Measurements from ENCODE around the gene TSPAN3. TPM values are rescaled to one million over a fixed set of nuclear protein-coding genes. Genes with fewer than 3 reads are reported as not detected.

Gene TSPAN3
- total and polyA plus RNA-seq, 10 of the 15 experiments (the other 5 are each of a cell fraction or from before 2014, with no cell fraction given) = 18.9 to 114 (median 57.2) TPM

- TF ChIP-seq WRNIP1 (IDR thresholded peaks at IDR 0.05; ENCODE audit: borderline replicate concordance, low read depth, low read length) = 0 out of 2 replicates have a peak, but pooled peaks have one; percentile 43
- peak; percentile 97 for TF ChIP-seq DPF2 (IDR thresholded peaks at IDR 0.05)
- no peak for TF ChIP-seq SMC3 (IDR thresholded peaks at IDR 0.05; ENCODE audit: borderline replicate concordance, low read length)
- TF ChIP-seq BCL11A (IDR thresholded peaks at IDR 0.05; ENCODE audit: low read depth, low read length) = no peak
- no peak for TF ChIP-seq MAX (IDR thresholded peaks at IDR 0.05; ENCODE audit: low read depth, low read length)
- no peak for TF ChIP-seq YBX1 (IDR thresholded peaks at IDR 0.05)
- TF ChIP-seq SMAD5 (IDR thresholded peaks at IDR 0.05; ENCODE audit: low read depth) = no peak
These were observed 50.4 kb downstream of the TSPAN3 start (continued) for GRCh38 chr15:77020348-77021087.

GRCh38 chr15:77019521-77020331, 51.2 kb downstream of the TSPAN3 start:
- no peak overlapping the region for H2AFZ ChIP-seq (ENCODE audit: control insufficient read depth, low read depth, low read length)
- in situ Hi-C loops (cut with MboI) (no loop called here), intact Hi-C loops (cut with micrococcal nuclease; ENCODE audit: unreplicated experiment) (no loop called here)
- peak; percentile 70 for FAIRE-seq
- BruUV-seq (replicated peaks) = no TSS peak
- peaks cover 47% of the 10 kb centered on the region for H3K4me1 ChIP-seq (ENCODE audit: control insufficient read depth, insufficient read depth, low read length)
- H3K79me2 ChIP-seq (ENCODE audit: control insufficient read depth, insufficient read depth, low read length) = no peaks in the 10 kb centered on the region
- no peak overlapping the region for H3K9ac ChIP-seq (ENCODE audit: control insufficient read depth, insufficient read depth, low read length)
- H3K4me3 ChIP-seq = no peak overlapping the region
- POLR2A ChIA-PET = interaction anchor here (1.0 to 5.9 kb wide), 6 partner anchors 9 to 46 kb away, joined by 4 to 39 read pairs (median 8); partner anchors contain the start of gene PSTPIP1
- CTCF ChIA-PET = interaction anchor here (0.7 to 6.4 kb wide), 10 partner anchors 18 to 518 kb away, joined by 3 to 57 read pairs (median 3); no protein-coding TSS in a partner anchor
- 57% methylated on average over 11 of the region's 12 CpGs for WGBS (ENCODE audit: insufficient coverage, insufficient replicate concordance, low lambda C conversion rate, missing lambda C conversion rate)
- peak; percentile 54 for ATAC-seq
- no peaks in the 10 kb centered on the region for H3K9me3 ChIP-seq (replicated peaks; ENCODE audit: control insufficient read depth, insufficient read depth, low read length)
- no peaks in the 10 kb centered on the region for H3K36me3 ChIP-seq (ENCODE audit: control insufficient read depth in 2 of 2, insufficient read depth in 2 of 2, low read length in 1 of 2)
- peak overlapping the region; percentile 1; the same call in 1 of the 2 replicates for H3K27ac ChIP-seq (ENCODE audit: control insufficient read depth, insufficient read depth)
- SMC1A ChIA-PET (ENCODE audit: uncharacterized antibody, unreplicated experiment) = interaction anchor here (1.0 to 22.2 kb wide), 13 partner anchors 9 to 167 kb away, joined by 3 to 375 read pairs (median 6); no protein-coding TSS in a partner anchor
- no peak for DNase-seq (ENCODE audit: low read depth, low spot score)
- H3K27me3 ChIP-seq (replicated peaks in 1 of 2; ENCODE audit: control insufficient read depth in 2 of 2, insufficient read depth in 2 of 2, low read length in 1 of 2) = no peaks in the 10 kb centered on the region
- H3K4me2 ChIP-seq (ENCODE audit: control insufficient read depth, insufficient read depth) = peak overlapping the region; percentile 5
- RAD21 ChIA-PET (ENCODE audit: unreplicated experiment) = interaction anchor here (0.7 to 15.5 kb wide), 11 partner anchors 9 to 477 kb away, joined by 3 to 259 read pairs (median 7); partner anchors contain the start of gene PSTPIP1
- H4K20me1 ChIP-seq (ENCODE audit: control insufficient read depth, insufficient read depth) = no peaks in the 10 kb centered on the region
- no peak for TF ChIP-seq RCOR1 (conservative IDR thresholded peaks at IDR 0.05; ENCODE audit: low read depth, low read length)
- TF ChIP-seq SMAD1 (IDR thresholded peaks at IDR 0.05; ENCODE audit: low read depth, partially characterized antibody) = no peak
- TF ChIP-seq, protein P1, sequence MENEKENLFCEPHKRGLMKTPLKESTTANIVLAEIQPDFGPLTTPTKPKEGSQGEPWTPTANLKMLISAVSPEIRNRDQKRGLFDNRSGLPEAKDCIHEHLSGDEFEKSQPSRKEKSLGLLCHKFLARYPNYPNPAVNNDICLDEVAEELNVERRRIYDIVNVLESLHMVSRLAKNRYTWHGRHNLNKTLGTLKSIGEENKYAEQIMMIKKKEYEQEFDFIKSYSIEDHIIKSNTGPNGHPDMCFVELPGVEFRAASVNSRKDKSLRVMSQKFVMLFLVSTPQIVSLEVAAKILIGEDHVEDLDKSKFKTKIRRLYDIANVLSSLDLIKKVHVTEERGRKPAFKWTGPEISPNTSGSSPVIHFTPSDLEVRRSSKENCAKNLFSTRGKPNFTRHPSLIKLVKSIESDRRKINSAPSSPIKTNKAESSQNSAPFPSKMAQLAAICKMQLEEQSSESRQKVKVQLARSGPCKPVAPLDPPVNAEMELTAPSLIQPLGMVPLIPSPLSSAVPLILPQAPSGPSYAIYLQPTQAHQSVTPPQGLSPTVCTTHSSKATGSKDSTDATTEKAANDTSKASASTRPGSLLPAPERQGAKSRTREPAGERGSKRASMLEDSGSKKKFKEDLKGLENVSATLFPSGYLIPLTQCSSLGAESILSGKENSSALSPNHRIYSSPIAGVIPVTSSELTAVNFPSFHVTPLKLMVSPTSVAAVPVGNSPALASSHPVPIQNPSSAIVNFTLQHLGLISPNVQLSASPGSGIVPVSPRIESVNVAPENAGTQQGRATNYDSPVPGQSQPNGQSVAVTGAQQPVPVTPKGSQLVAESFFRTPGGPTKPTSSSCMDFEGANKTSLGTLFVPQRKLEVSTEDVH (IDR thresholded peaks at IDR 0.05; ENCODE audit: low read depth, partially characterized antibody) = no peak
- no peak for TF ChIP-seq BMI1 (IDR thresholded peaks at IDR 0.05; ENCODE audit: borderline replicate concordance)
- TF ChIP-seq NR2F1 (conservative IDR thresholded peaks at IDR 0.05) = no peak
- TF ChIP-seq MEF2B (IDR thresholded peaks at IDR 0.05; ENCODE audit: partially characterized antibody, poor library complexity, severe bottlenecking) = peak; percentile 89
- no peak for TF ChIP-seq JUNB (IDR thresholded peaks at IDR 0.05)
